Right cardiac atrium (tissue), 5 donors: ENCODE measurements around the gene NBPF1. TPM values are rescaled to one million over a fixed set of nuclear protein-coding genes. Genes with fewer than 3 reads are reported as not detected.
"Not testable (repeated sequence)": the region's sequence is repeated elsewhere in the genome, so short reads cannot be mapped to it uniquely, and the experiment has no call there.

Experiments used
- ATAC-seq, 2 donors: fragments of 200-7000 bp; cut with Tn5 transposase; one replicate each; pipeline versions ENCODE4 v1.8.0 to v1.9.1; 2020; ENCODE audit warnings: moderate library complexity in 2 of 2, mild to moderate bottlenecking in 1 of 2
- DNase-seq, 3 donors: peaks; one replicate each; pipeline ENCODE4 v3.0.0-alpha.2; 2020
- H3K27ac ChIP-seq: one replicate; pipeline ENCODE4 v1.5.1; 2013; ENCODE audit warnings: mild to moderate bottlenecking, low read length, control low read depth, moderate library complexity
- H3K27me3 ChIP-seq: one replicate; pipeline ENCODE4 v1.6.1; 2013; ENCODE audit not compliant: control insufficient read depth, insufficient read depth
- H3K4me1 ChIP-seq: one replicate; pipeline ENCODE4 v1.6.1; 2013; ENCODE audit warnings: low read length; ENCODE audit not compliant: control insufficient read depth, insufficient read depth
- H3K4me3 ChIP-seq: one replicate; pipeline ENCODE4 v1.5.1; 2013; ENCODE audit warnings: low read length, control low read depth
- H3K9me3 ChIP-seq: one replicate; pipeline ENCODE4 v1.6.1; 2013; ENCODE audit warnings: low read length; ENCODE audit not compliant: control insufficient read depth
- WGBS: extraction: QIAGEN DNeasy Blood & Tissue Kit; methylation state at CpG from one replicate; pipeline ENCODE4 v1.1.7; 2013; 5-methylcytosine and 5-hydroxymethylcytosine counted together
- intact Hi-C, 4 donors: fragments of 100-400 bp; cut with DNase I; formaldehyde crosslinking; loops; one replicate each; pipeline versions ENCODE4 v1.11.0 to v1.14.0; 2022 to 2023
- polyA plus RNA-seq: library from polyadenylated mRNA; stranded (reverse); fragments of 200-250 nt; gene quantifications from one replicate; pipeline ENCODE4 v1.2.3, GENCODE V29; 2013
- total RNA-seq, 4 donors: library from RNA; stranded (reverse); fragmentation: NEBNext Ultra II Directional; extraction: Animal tissue kit (Norgen Biotek cat#: 25700); gene quantifications; one replicate each; pipeline ENCODE4 v1.2.1, GENCODE V29; 2021
- donor health status: healthy with polysubstance abuse.
- donor health status: DM: no; HTN: yes; CAD: no.
- donor health status: DM: no; HTN: no; CAD: no.
- donor health status: DM: no; HTN: yes; CAD: no; lungs with severe emphysema.
- donor health status: DM: yes; HTN: yes; CAD: no.

Gene NBPF1
- total and polyA plus RNA-seq, 5 donors = 6.5 to 18.7 (median 15.6) TPM

GRCh38 chr1:16534829-16535456 lies 78.4 kb downstream of the NBPF1 start:
- H3K9me3 ChIP-seq, intact Hi-C loops, H3K27me3 ChIP-seq, H3K27ac ChIP-seq, H3K4me1 ChIP-seq, H3K4me3 ChIP-seq: not testable (repeated sequence)
- DNase-seq = peak; percentile 40 to 83 (median 77)
- WGBS = 4% methylated on average over 32 of the region's 43 CpGs
- ATAC-seq = peak; percentile 87 to 88

GRCh38 chr1:16534239-16534828 lies 79.0 kb downstream of the NBPF1 start:
- H3K4me1 ChIP-seq, H3K27me3 ChIP-seq, DNase-seq, H3K9me3 ChIP-seq, H3K27ac ChIP-seq, intact Hi-C loops: not testable (repeated sequence)
- peak in 1 of 2 donors; percentile 48 for ATAC-seq
- H3K4me3 ChIP-seq = peak overlapping the region; percentile 22
- WGBS = 7% methylated on average over 44 of the region's 44 CpGs

DNA sequence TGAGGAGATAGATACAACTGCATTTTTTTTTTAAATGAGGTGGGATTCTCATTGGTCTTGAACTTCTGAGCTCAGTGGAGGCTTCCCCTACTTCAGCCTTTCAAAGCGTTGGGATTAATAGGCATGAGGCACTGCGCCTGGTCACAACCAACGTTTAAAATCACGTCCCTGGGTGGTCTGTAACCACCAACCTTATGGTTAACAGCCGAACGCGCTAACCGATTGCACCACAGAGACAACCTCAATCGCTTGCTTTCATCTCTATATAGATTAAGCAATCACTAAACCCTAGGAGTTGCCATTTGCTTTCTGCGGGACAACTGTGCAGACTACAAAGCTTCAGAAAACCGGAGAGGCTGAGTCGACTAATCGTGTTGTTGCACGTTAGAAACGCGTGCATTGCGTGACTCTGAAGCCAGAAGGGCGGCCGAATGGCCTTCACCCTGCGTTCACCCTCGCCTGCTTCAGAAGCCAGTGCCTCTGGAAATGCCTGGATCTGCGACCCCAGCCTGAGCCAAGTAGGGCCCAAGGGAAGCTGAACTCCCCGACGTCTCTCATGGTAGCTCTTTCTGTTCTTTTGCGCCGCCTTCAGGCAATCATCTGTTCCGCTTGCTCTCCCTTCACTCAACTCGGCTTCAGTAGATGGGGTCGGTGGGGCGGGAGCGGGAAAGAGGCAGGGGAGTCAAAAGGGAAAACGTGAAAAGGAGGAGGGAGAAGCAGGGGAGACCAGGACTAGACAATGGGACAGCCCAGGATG lies 81.0 kb downstream of the NBPF1 start:
- peak in 2 of 3 donors; percentile 19 to 67 for DNase-seq
- H3K9me3 ChIP-seq, H3K27me3 ChIP-seq, H3K4me3 ChIP-seq, H3K4me1 ChIP-seq, intact Hi-C loops, H3K27ac ChIP-seq, ATAC-seq: not testable (repeated sequence)
- WGBS = 26% methylated on average over 28 of the region's 32 CpGs

- 68% methylated on average over 3 of the region's 3 CpGs for WGBS
- H3K27ac ChIP-seq, H3K4me3 ChIP-seq, DNase-seq, H3K9me3 ChIP-seq, H3K27me3 ChIP-seq, intact Hi-C loops, ATAC-seq, H3K4me1 ChIP-seq: not testable (repeated sequence)
These were observed 85.0 kb downstream of the NBPF1 start for GRCh38 chr1:16528338-16528737.

DNA sequence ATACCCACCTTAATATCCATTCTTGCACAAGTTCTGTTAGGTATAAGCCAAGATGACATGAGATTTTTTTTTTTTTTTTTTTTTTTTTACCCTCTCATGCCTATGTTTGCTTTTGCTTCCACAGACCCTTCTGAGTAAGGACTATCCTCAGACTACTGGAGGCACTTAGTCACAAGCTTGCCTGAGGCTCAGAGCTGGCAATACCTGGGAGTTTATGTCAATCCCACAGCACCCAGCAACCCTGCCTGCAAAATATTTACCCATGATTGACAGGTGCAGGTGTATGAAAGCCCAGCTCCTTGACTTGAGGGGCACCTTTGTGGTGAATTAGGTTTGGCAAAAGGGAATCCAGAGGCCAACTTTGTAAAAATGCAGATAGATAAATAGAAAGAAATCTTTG lies 87.6 kb downstream of the NBPF1 start:
- H3K27ac ChIP-seq, H3K27me3 ChIP-seq, H3K4me1 ChIP-seq, ATAC-seq, H3K4me3 ChIP-seq, DNase-seq, intact Hi-C loops, H3K9me3 ChIP-seq: not testable (repeated sequence)

DNA sequence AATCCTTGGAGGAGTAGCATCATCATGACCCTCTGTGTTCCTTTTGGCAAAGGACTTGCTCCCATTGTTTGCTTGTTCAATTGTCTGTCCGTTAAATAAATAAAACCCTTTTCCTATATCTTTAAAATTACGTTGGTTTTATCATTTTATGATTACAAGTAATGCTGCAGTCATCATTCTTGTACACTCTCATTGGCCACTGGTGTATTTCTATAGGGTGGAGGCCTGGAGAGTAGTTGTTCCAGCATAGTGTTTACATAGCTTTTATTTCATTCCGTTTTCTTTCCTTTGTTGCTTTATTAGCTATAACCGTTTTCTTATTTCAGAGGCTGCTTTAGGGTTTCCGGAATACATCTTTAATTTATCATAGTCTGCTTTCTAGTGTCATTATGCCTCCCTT lies 91.7 kb downstream of the NBPF1 start:
- ATAC-seq, DNase-seq, H3K9me3 ChIP-seq, H3K27me3 ChIP-seq, H3K4me1 ChIP-seq, intact Hi-C loops, H3K27ac ChIP-seq, H3K4me3 ChIP-seq: not testable (repeated sequence)
- 70% methylated on average over 5 of the region's 5 CpGs for WGBS

GRCh38 chr1:16521288-16521583 lies 92.1 kb downstream of the NBPF1 start:
- no peaks in the 10 kb centered on the region for H3K9me3 ChIP-seq
- no peak overlapping the region for H3K4me3 ChIP-seq
- no peak for ATAC-seq
- no peaks in the 10 kb centered on the region for H3K27me3 ChIP-seq
- H3K27ac ChIP-seq = no peak overlapping the region
- intact Hi-C loops = no loop called here
- WGBS = 30% methylated on average over 12 of the region's 12 CpGs
- no peaks in the 10 kb centered on the region for H3K4me1 ChIP-seq
- DNase-seq = no peak

DNA sequence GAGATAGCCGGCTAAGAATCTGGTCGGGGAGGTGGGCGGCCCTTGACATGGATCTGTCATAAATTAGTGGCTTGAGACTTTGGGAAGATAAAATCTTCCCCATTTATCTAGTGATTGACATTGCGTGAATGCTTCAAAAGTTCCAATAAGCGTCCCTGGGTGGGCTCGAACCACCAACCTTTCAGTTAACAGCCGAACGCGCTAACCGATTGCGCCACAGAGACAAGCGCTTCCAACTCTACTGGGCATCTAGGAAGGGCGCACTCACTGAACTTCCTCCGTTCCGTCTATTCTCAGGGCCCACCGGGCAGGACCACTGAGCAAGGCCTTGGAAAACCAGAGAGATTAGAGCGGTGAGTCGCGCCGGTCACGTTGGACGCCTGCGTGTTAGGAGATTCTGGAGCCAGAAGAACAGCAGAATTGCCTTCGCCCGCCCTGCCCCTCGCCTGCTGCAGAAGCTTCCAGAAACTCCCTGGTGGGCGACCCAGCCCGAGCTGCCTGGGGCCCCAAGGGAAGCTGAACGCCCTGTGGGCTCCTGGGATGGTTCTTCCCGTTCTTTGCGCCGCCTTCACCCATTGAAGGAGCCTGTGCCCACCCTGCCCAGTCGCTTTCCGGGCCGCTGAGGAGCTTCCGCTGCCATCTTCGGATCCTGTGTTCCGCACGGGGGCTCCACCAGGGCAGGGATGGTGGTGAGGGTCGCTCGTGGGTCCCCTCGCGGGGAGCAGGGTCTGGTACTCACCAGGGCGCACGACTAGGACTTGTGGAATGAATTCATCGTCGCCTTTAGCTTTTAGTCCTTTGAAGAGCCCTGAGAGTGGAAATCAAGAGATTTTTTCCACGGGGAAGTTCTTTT lies 92.7 kb downstream of the NBPF1 start:
- ATAC-seq (peak in 1 of 2 donors; percentile 28), DNase-seq (peak in 2 of 3 donors; percentile 18 to 61)
- WGBS = 16% methylated on average over 48 of the region's 48 CpGs
- H3K27ac ChIP-seq, H3K27me3 ChIP-seq, H3K4me3 ChIP-seq, intact Hi-C loops, H3K4me1 ChIP-seq, H3K9me3 ChIP-seq: not testable (repeated sequence)

GRCh38 chr1:16519255-16519951 lies 94.0 kb downstream of the NBPF1 start:
- H3K4me3 ChIP-seq, H3K9me3 ChIP-seq, H3K27me3 ChIP-seq, intact Hi-C loops, H3K27ac ChIP-seq, DNase-seq, H3K4me1 ChIP-seq, ATAC-seq: not testable (repeated sequence)
- WGBS = 44% methylated on average over 6 of the region's 6 CpGs

GRCh38 chr1:16518913-16519254 lies 94.5 kb downstream of the NBPF1 start:
- H3K9me3 ChIP-seq, H3K4me1 ChIP-seq, DNase-seq, H3K4me3 ChIP-seq, intact Hi-C loops, ATAC-seq, H3K27ac ChIP-seq, H3K27me3 ChIP-seq: not testable (repeated sequence)
- 55% methylated on average over 3 of the region's 3 CpGs for WGBS
